Activated B cell treated with CpG ODN at 0.5 μM for 24 hours (primary cell): Measurements from ENCODE around the gene TMPO. TPM values are rescaled to one million over a fixed set of nuclear protein-coding genes. Genes with fewer than 3 reads are reported as not detected.

Experiments used
- ATAC-seq: fragments of 200-7000 bp; cut with Tn5 transposase; one replicate; pipeline ENCODE4 v1.10.0; 2021; ENCODE audit warnings: low read depth, mild to moderate bottlenecking, moderate library complexity
- CTCF ChIA-PET: fragments of 350-600 bp; sonication (Branson Sonifier 250); formaldehyde crosslinking; loops from one replicate; lab custom pipeline; 2021; ENCODE audit warnings: antibody characterized with exemption; lab: Charles Lee
- POLR2A ChIA-PET: fragments of 350-600 bp; sonication (Branson Sonifier 250); formaldehyde crosslinking; loops from one replicate; lab custom pipeline; 2021; ENCODE audit warnings: antibody characterized with exemption; lab: Charles Lee
- DNase-seq: peaks from one replicate; pipeline ENCODE4 v3.0.0; 2022
- H3K27ac Mint-ChIP-seq: one replicate; pipeline ENCODE4 v1.8.0; 2020; ENCODE audit warnings: mixed read lengths
- H3K27me3 Mint-ChIP-seq: one replicate; pipeline ENCODE4 v1.8.0; 2021; ENCODE audit warnings: mixed read lengths
- H3K36me3 Mint-ChIP-seq: one replicate; pipeline ENCODE4 v1.8.0; 2021; ENCODE audit warnings: low read depth, mixed read lengths
- H3K4me1 Mint-ChIP-seq: one replicate; pipeline ENCODE4 v1.8.0; 2021; ENCODE audit warnings: mixed read lengths
- H3K4me3 Mint-ChIP-seq: one replicate; pipeline ENCODE4 v1.8.0; 2020; ENCODE audit warnings: mild to moderate bottlenecking, mixed read lengths
- H3K9me3 Mint-ChIP-seq: one replicate; pipeline ENCODE4 v1.8.0; 2020; ENCODE audit warnings: mixed read lengths
- intact Hi-C: fragments of 100-400 bp; cut with micrococcal nuclease; formaldehyde crosslinking; loops from one replicate; pipeline ENCODE4 v1.15.1; 2024
- total RNA-seq: library from RNA; stranded (reverse); gene quantifications from 2 replicates; pipeline ENCODE4 v1.2.3, GENCODE V29; 2022
- TF ChIP-seq, protein P1 (sequence below): fragments of 200-600 bp; IDR thresholded peaks from one replicate; pipeline ENCODE4 v1.8.0; 2022; ENCODE audit warnings: antibody characterized with exemption, mild to moderate bottlenecking

The TMPO gene, protein sequence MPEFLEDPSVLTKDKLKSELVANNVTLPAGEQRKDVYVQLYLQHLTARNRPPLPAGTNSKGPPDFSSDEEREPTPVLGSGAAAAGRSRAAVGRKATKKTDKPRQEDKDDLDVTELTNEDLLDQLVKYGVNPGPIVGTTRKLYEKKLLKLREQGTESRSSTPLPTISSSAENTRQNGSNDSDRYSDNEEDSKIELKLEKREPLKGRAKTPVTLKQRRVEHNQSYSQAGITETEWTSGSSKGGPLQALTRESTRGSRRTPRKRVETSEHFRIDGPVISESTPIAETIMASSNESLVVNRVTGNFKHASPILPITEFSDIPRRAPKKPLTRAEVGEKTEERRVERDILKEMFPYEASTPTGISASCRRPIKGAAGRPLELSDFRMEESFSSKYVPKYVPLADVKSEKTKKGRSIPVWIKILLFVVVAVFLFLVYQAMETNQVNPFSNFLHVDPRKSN
- 115 and 116 TPM in 2 replicates for total RNA-seq

DNA sequence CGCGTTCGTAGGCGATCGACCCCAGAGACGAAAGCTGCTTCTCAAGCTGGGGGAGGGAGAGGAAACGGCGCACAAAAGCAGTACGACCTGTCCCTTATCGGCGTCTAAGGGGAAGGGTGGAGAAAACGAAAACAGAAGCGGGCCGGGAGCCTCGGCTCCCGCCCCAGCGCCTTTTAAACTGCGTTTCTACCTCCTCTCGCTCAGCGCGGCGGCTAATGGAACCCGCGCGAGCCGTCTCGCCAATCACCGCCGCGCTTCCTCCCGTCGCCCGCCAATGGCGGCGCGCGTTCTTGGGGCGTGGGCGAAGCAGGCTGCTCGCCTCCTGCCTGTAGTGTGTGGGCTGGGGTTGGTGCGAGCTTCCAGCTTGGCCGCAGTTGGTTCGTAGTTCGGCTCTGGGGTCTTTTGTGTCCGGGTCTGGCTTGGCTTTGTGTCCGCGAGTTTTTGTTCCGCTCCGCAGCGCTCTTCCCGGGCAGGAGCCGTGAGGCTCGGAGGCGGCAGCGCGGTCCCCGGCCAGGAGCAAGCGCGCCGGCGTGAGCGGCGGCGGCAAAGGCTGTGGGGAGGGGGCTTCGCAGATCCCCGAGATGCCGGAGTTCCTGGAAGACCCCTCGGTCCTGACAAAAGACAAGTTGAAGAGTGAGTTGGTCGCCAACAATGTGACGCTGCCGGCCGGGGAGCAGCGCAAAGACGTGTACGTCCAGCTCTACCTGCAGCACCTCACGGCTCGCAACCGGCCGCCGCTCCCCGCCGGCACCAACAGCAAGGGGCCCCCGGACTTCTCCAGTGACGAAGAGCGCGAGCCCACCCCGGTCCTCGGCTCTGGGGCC lies at the start of gene TMPO:
Gene TMPO (plus strand): TSS at position 304 of the 824 bp plus-strand sequence. CDS start 278 bp downstream, at position 582.
- no peaks in the 10 kb centered on the region for H3K27me3 Mint-ChIP-seq
- H3K27ac Mint-ChIP-seq = peak within 1 kb of the TSS; percentile 97
- H3K4me3 Mint-ChIP-seq = peak within 1 kb of the TSS; percentile 98
- no peaks in the 10 kb centered on the region for H3K9me3 Mint-ChIP-seq
- CTCF ChIA-PET = interaction anchor here (0.6 to 5.4 kb wide), 9 partner anchors 8 to 131 kb away, joined by 3 to 101 read pairs (median 3); partner anchors contain the start of gene SLC25A3
- H3K36me3 Mint-ChIP-seq = peaks cover 16% of the 10 kb centered on the region
- intact Hi-C loops = loop anchor here (1.0 to 10.0 kb wide), 8 partner anchors 12 to 1941 kb away; partner anchors contain the start of genes APAF1 and SLC25A3
- TF ChIP-seq, protein P1, sequence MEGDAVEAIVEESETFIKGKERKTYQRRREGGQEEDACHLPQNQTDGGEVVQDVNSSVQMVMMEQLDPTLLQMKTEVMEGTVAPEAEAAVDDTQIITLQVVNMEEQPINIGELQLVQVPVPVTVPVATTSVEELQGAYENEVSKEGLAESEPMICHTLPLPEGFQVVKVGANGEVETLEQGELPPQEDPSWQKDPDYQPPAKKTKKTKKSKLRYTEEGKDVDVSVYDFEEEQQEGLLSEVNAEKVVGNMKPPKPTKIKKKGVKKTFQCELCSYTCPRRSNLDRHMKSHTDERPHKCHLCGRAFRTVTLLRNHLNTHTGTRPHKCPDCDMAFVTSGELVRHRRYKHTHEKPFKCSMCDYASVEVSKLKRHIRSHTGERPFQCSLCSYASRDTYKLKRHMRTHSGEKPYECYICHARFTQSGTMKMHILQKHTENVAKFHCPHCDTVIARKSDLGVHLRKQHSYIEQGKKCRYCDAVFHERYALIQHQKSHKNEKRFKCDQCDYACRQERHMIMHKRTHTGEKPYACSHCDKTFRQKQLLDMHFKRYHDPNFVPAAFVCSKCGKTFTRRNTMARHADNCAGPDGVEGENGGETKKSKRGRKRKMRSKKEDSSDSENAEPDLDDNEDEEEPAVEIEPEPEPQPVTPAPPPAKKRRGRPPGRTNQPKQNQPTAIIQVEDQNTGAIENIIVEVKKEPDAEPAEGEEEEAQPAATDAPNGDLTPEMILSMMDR = no peak
- H3K4me1 Mint-ChIP-seq = peaks cover 56% of the 10 kb centered on the region
- DNase-seq = peak; percentile 98
- POLR2A ChIA-PET = interaction anchor here (1.1 to 4.5 kb wide), 10 partner anchors 9 to 129 kb away, joined by 4 to 71 read pairs (median 9); partner anchors contain the start of genes APAF1, IKBIP and SLC25A3
- ATAC-seq = peak; percentile 70

DNA sequence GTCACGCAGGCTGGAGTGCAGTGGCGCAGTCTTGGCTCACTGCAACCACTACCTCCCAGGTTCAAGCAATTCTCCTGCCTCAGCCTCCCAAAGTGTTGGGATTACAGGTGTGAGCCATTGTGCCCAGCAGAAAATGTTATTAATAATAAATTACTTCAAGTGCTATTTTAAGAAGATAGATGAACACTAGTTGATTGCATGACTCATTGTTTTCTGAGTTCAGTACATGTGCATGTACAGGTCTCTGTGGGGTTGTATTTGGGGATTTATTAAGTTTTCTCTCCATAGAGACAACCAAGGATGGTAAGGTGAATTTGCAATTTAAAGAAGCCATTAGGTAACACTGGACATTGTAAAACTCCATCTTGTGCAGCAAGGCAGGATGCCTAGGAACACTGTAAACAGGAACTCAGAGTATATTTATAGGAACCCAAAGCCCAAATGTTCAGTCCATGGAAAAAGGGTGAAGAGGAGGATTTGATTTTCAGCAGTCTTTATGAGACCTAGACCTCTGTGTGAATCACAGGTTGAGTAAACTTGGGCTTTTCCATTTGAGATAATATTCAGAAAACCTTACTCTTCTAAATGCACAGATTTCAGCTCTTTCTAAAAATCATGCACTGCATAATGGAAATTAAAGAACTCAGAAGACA lies 49.3 kb upstream of the TMPO start:
- no peaks in the 10 kb centered on the region for H3K4me1 Mint-ChIP-seq
- POLR2A ChIA-PET = no interaction called here
- H3K27ac Mint-ChIP-seq = no peak overlapping the region
- TF ChIP-seq, protein P1 = no peak
- no peaks in the 10 kb centered on the region for H3K36me3 Mint-ChIP-seq
- DNase-seq = no peak
- H3K27me3 Mint-ChIP-seq = peaks cover 9% of the 10 kb centered on the region
- CTCF ChIA-PET = no interaction called here
- H3K4me3 Mint-ChIP-seq = no peak overlapping the region
- H3K9me3 Mint-ChIP-seq = no peaks in the 10 kb centered on the region
- intact Hi-C loops = no loop called here
- ATAC-seq = no peak

DNA sequence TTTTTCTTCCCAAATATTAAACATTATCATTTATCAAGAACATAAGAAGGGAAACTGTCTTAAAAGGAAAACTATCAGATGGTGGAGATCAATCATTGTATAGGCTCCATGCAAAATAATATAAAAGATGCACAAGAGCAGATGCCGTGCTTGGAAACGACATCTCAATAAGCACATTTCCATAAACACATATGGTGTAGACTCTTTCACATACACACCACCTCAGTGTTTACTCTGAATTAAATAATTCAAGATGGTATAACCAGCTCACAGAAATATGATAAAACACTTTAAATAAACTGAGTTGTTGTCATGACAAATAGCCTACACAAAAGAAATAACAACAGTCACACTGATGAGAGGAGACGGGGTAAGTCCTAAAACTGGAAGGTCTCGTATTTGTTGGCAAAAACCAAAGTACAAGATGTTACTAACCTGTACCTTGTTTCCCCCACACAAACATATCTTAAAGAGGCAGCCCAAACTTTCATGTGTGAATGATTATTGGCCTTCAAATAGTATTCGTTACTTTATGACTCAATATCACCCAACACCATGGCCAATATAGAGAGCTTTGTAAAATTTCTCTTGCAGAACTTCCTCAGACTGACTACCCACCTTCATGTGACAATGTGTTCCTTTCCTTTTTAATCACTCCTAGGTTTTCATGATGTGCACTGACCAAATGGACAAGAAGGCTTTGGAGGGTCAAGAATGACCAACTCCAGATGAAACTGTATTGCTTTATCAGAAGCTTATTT lies 48.6 kb upstream of the TMPO start:
- no peaks in the 10 kb centered on the region for H3K4me1 Mint-ChIP-seq
- no peak for ATAC-seq
- peaks cover 9% of the 10 kb centered on the region for H3K27me3 Mint-ChIP-seq
- ChIA-PET POLR2A (no interaction called here), CTCF (no interaction called here)
- intact Hi-C loops = no loop called here
- no peak overlapping the region for H3K27ac Mint-ChIP-seq
- no peak overlapping the region for H3K4me3 Mint-ChIP-seq
- TF ChIP-seq, protein P1 = no peak
- H3K36me3 Mint-ChIP-seq = no peaks in the 10 kb centered on the region
- no peak for DNase-seq
- H3K9me3 Mint-ChIP-seq = no peaks in the 10 kb centered on the region

DNA sequence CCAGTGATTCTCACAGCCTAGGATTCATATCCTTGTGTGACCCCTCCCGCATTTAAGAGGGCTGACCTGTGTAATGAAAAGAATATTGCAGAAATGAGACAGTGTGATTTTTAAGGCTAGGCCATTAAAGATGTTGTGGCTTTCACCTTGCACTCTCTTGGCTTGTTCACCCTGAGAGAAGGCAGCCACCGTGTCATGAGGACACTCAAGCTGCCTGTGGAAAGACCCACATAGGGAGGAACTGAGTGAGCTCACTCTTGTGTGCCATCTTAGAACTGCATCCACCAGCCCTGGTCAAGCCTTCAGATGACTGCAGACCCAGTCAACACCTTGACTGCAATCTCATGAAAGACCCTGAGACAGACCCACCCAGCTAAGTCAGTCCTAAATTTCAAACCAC lies 46.3 kb upstream of the TMPO start:
- POLR2A ChIA-PET = no interaction called here
- Mint-ChIP-seq H3K27ac (no peak overlapping the region), H3K4me3 (no peak overlapping the region), H3K9me3 (no peaks in the 10 kb centered on the region), H3K36me3 (no peaks in the 10 kb centered on the region), H3K4me1 (no peaks in the 10 kb centered on the region), H3K27me3 (peaks cover 9% of the 10 kb centered on the region)
- TF ChIP-seq, protein P1 = no peak
- DNase-seq (no peak), ATAC-seq (no peak)
- intact Hi-C loops = no loop called here
- CTCF ChIA-PET = no interaction called here
